ENCODE results near the gene MPIG6B.

MPIG6B gene

GRCh38 chr6:31715022-31715958 lies 7.9 kb upstream of the MPIG6B start, which contains the start of gene LY6G6D:
LY6G6D (plus strand) TSS chr6:31715348; CDS start chr6:31715356, 8 bp downstream.
- DNase-seq (ENCODE audit: insufficient read length, low spot score): no peak
- no peak for FAIRE-seq
- TF ChIP-seq, protein P1, sequence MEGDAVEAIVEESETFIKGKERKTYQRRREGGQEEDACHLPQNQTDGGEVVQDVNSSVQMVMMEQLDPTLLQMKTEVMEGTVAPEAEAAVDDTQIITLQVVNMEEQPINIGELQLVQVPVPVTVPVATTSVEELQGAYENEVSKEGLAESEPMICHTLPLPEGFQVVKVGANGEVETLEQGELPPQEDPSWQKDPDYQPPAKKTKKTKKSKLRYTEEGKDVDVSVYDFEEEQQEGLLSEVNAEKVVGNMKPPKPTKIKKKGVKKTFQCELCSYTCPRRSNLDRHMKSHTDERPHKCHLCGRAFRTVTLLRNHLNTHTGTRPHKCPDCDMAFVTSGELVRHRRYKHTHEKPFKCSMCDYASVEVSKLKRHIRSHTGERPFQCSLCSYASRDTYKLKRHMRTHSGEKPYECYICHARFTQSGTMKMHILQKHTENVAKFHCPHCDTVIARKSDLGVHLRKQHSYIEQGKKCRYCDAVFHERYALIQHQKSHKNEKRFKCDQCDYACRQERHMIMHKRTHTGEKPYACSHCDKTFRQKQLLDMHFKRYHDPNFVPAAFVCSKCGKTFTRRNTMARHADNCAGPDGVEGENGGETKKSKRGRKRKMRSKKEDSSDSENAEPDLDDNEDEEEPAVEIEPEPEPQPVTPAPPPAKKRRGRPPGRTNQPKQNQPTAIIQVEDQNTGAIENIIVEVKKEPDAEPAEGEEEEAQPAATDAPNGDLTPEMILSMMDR (IDR thresholded peaks at IDR 0.05; ENCODE audit: insufficient read depth, missing control alignments): no peak

- no peak for FAIRE-seq
- DNase-seq (ENCODE audit: insufficient read length, low spot score): no peak
- TF ChIP-seq, protein P1 (IDR thresholded peaks at IDR 0.05; ENCODE audit: insufficient read depth, missing control alignments): no peak
Observed at GRCh38 chr6:31717499-31718222, 5.5 kb upstream of the MPIG6B start.

- DNase-seq (ENCODE audit: insufficient read length, low spot score) (no peak), FAIRE-seq (no peak)
- TF ChIP-seq, protein P1 (IDR thresholded peaks at IDR 0.05; ENCODE audit: insufficient read depth, missing control alignments): no peak
Observed at GRCh38 chr6:31718265-31718664, 4.9 kb upstream of the MPIG6B start.

GRCh38 chr6:31719001-31719400 lies 4.2 kb upstream of the MPIG6B start:
- no peak for DNase-seq (ENCODE audit: insufficient read length, low spot score)
- no peak for FAIRE-seq
- TF ChIP-seq, protein P1 (IDR thresholded peaks at IDR 0.05; ENCODE audit: insufficient read depth, missing control alignments): no peak

GRCh38 chr6:31720196-31720770 lies 2.9 kb upstream of the MPIG6B start:
- DNase-seq (ENCODE audit: insufficient read length, low spot score) (no peak), FAIRE-seq (no peak)
- TF ChIP-seq, protein P1 (IDR thresholded peaks at IDR 0.05; ENCODE audit: insufficient read depth, missing control alignments): no peak

DNA sequence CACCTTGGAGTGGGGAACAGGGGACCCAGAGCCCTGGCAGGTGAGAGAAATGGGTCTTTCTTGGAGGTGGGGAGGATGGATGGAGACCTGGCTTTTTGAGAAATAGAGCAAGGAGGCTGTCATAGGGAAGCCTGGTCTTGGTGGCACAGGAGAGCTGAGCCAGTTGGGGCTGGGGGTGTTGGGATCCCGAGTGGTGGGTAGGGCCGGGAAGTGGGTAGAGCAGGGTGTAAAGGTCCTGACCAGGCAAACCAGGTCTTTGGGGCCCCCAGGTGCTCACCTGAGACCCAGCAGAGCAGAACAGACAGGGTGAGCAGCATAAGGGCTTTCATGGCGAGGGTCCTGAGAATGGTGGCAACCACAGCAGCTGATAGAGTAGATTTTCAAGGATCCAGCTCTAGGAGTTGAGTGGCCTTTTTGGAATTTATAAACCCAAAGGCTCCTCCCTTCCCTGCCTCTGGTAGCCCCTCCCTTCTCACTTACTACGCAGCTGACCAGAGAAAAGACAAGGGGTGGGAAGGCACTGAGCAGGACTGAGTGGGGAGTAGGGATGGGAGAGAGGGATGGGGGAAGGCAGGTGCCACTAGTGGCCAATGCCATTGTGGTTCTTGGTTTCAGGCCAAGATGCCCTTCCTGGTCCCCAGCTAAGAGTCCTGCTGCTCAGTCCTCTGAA lies 1.7 kb upstream of the MPIG6B start, which contains the start of gene LY6G6C:
LY6G6C (minus strand) TSS at position 396 of the 670 bp plus-strand sequence; CDS start at position 329, 67 bp downstream.
- TF ChIP-seq, protein P1 (IDR thresholded peaks at IDR 0.05; ENCODE audit: insufficient read depth, missing control alignments): no peak
- DNase-seq (ENCODE audit: insufficient read length, low spot score): no peak
- FAIRE-seq: no peak
